GM19025 (cell line): ENCODE results near the gene SPOCK1.

ENCODE experiments used
- ATAC-seq: cut with Tn5 transposase; IDR thresholded peaks from one replicate; pipeline ENCODE4 v1.9.1; 2021; ENCODE audit warnings: mild to moderate bottlenecking, low read depth, moderate library complexity; ENCODE audit not compliant: unreplicated experiment

The SPOCK1 gene

DNA sequence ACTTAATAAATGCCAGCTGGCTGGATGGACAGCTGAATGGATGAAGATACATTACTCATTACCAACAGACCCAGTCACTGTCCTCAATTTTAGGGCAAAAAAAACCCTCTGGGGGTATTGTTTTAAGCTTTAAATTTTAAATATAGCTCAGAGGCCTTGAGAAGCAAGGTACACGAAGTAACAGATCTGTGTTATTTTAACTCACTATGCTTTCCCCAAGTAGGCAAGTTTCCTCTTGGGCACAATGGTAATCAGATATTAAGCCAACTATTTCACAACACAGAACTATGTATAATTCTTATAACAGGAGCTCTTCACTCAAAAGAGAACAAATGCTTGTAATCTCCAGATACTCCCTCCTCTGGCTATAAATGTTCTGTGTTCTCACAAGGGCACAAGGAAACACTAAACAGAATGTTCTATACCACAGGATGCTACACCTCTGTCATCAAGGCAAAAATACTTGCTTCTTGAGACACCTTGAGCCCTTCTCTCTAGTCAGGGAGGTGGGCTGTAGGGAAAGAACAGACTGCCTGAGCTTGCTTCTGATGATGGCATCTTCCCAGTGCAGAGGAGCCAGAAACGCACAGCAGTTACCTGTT is 443.8 kb downstream of the SPOCK1 start:
- ATAC-seq = no peak

DNA sequence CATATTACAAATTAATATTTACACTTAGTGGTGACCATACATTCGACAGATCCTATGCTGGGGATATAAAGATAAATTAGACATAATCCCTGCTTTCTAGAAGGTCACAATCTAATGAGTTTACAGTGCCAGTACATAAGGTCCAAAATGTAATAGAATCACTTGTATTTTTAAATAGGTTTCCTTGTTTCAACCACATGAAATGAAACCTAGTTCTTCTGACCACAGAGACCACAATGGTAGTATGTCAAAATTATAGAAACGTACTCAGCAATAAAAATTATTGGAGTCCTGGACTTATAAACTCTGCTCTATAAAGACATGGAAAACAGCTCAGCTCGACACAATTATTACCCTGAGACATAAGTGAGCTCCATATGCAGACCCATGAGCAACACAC is 444.3 kb downstream of the SPOCK1 start:
- no peak for ATAC-seq

DNA sequence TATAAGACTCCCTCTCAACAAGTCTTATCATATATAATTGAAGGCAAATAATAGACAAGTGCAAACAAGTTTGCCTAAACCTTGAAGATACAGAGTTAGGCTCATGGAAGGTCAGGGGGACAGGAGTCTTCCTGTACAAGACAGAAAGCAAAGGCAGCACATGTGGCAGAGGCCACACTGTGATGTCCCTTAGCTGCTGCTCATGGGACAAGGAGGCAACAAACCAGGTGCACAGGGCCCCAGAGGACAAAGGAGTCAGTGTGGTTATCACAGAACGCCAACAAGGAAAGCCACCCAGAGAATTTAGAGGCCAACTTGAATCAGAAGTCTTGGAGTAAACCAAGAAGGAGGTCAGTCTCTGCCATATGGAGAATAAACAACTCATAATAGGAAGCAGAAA is 444.8 kb downstream of the SPOCK1 start:
- ATAC-seq = no peak

DNA sequence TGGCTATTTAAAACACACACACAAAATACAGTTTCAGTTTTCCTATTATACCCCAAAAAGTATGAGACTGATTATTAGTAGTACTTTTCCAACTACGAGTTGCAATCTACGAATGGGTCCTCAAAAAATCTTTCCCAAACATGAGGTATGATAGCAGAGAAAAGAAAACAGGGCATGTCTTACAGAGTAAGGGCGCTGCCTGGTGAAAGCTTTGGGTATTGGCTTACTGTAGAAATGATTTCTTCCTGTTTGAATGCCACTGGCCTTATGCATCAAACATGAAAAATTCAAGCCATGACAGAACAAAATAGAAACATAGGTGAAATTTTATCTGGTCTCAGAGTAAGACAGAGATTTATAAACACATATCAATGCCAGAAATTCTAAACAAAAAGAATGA is 448.0 kb downstream of the SPOCK1 start:
- no peak for ATAC-seq

DNA sequence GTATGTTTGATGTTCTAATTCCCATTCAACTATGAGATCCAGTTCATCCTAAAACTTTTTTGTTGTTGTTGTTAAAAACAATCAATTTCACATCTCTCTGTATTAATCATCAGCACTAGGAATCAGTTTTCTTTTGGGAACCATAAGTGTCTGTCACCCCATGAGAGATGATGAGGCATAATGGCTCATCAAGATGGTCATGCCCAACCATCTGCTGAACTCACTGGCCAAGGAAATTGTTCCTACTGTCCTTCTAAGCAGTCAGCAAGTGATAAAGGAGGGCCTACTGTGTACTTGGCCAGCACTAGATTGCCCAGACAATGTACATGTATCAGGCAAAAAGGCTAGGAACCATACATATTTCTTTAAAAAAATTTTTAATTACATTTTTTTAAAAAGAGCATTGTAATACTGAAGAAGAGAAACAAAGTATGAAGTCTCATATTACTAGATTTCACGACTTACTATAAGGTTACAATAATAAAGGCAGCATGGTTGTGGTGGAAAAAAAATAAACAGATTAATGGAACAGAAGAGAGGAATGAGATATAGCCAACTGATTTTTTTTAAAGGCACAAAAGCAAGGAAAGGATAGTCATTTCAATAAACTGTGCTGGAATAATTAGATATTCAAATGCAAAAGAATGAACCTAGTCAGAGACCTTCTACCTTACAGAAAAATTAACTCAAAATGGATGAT is 458.3 kb downstream of the SPOCK1 start:
- ATAC-seq = no peak

DNA sequence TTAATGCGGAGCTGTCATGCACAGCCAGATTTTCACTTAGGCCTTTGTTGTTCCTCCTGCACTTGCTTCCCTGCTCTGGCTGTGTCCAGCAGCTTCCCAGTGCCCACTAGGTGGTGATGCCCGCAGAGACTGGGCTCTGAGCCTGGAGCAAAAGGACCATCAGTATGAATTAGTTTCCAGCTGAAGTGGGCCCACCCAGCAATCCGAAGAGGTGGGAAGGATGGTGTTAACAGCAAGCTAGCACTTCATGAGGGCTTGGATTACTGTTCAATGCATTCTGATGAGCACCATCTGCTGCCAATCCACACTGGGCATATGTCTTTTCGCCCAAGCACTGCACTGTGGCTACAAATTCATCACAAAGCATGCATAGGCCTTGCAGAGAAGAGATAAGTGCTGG is 459.1 kb downstream of the SPOCK1 start:
- no peak for ATAC-seq

DNA sequence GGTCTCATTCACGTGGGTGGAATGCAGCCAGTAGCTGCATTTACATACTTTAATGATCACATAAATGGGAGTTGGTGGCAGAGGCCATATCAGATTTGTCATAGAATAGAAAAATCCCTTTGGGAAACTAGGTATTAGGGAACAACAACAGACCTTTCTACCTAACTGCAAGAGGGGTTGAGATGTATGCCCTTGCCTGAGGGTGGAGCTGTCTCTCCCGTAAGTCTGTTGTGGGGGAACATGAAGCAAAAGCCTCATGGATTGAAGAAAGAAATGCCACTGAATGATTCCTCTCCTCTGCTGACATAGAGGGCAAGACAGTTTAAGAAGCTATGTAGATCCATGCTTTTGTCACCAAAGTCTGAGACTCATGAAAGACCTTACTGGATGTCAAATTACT is 461.3 kb downstream of the SPOCK1 start:
- no peak for ATAC-seq

DNA sequence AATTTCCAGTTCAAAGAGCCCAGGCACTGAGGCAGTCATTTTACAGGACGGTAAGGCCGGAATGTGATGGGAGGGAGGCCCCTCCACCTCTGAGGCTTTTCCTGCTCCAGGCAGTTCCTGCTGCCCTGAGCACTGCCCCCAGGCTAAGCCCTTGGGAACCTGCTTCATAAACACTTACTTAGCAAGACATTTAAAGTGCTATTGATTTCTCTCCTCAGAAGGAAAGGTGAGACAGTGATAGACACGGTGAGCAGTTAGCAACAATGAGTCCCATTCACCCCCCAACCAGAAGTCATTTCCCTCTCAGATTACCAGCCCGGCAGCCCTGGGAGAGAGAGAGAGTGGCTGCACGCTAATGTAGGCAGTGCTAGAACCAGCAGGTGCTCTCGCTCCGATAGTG is 462.5 kb downstream of the SPOCK1 start:
- no peak for ATAC-seq

DNA sequence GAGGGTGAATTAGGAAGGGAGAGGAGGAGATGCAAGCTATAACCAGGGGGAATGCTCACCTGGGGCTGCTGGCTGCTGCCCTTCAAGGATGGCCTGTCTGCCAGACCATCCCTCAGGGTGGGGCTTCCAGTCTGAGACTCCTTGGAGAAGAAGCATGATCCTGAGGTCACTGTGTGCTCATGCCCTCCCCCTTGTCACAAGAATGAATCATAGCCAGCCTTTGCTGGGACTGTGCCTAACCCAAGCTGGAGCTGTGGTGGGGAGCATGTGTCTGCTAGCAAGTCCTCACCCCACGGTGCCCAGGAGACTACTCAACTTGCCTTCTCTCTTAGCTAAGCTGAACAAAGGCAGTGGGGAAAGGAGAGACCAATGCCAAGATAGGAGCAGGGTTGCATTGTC is 463.6 kb downstream of the SPOCK1 start:
- ATAC-seq = no peak

DNA sequence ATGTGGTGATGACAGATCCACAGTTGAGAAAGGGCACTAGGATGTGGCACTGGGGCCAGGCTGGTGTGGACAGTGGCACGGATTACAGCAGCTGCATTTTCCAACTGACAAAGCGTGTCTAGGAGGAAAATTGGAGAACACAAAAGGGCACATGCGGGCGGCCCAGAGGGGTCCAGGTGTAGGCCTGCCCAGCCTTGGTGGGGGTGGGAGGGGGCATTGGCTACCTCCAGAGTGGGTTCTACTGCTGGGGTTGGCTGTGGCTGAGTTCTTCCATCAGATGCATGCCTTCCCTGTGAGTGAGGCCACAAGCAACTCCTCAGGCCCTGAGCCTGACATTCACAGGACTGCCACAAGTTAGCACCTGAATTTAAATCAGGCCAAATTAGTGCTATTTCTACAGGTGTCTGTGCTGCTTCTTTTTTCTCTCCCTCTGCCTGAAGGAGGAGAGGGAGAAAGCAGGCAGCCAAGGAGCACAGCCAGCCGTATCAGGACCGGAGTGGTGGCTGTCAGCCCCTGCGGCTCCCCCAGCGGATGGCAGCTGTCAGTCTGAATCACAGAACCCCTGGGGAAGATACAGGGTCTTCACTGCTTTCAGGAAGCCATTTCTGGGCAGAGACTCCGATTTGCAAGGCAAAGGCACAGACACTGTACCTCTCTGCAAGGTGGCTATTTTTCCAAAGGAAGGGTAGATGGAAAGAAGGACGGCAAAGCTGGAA is 464.2 kb downstream of the SPOCK1 start:
- no peak for ATAC-seq

DNA sequence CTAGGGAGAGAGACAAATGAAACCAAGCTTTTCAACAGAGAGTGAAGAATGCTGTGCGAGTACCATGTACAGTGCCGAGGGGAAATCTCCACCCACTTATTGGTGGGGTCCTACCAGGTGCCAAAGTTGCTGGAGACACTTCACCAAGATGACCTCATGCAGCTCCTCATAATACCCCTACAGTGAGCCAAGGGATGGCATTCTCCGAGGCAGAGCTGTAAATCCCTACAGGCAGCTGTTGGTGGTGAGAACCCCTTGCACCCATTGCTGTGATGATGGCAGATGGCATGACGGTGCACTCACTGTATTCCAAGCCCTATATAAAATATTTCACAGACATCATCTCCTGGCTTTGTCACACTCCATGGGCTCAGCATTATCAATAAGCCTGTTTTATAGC is 464.9 kb downstream of the SPOCK1 start:
- ATAC-seq = no peak

DNA sequence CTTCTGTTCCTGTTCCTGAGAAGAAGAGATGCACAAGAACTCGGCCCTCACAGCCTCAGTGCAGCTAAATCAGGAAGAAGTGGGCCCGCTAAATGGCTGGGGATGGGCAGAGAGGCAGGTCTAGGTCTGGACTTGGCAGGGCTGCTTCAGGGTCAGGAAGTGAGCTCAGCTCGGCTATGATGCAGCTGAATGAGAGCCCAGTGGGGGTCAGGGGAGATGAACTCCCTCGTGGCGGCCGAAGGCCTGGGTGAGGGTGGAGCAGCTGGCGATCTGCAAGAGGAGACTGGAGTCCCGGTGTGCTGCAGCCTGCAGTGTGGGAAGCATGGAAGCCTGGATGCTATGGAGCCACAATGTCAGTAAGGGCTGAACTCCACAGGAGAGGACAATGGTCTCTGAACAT is 466.2 kb downstream of the SPOCK1 start:
- no peak for ATAC-seq

DNA sequence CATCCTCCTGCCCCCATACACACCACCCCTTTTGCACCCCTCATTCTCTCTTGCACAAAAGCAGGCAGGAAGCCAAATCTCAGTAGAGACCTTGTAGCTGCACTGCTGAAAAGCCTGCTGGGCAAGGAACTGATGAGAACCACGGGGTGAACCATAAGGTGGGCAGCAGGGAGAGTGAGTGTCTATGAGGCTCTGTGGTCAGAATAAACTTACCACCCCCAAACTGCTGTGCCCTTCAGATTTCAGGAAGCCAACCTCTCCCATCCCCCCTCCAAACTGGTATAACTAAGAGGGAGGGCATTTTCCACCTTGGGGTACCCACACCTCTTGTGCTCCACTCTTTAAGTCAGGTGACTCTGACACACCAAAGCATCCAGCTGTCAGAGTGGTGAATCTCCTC is 471.4 kb downstream of the SPOCK1 start:
- ATAC-seq = no peak

DNA sequence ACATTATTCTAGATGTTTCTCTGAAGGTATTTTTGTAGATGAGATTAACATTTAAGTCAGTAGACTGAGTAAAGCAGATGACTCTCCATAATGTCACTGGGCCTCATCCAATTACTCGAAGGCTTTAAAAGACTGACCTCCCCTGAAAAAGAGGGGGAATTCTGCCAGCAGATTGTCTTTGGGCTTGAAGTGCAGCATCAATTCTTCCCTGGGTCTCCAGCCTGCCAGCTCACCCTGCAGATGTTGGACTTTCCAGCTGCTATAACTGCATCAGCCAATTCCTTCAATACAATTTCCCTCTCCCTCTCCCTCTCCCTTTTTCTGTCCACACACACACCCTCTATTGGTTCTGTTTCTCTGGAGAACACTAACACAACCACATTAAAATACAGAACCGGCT is 472.8 kb downstream of the SPOCK1 start:
- no peak for ATAC-seq

DNA sequence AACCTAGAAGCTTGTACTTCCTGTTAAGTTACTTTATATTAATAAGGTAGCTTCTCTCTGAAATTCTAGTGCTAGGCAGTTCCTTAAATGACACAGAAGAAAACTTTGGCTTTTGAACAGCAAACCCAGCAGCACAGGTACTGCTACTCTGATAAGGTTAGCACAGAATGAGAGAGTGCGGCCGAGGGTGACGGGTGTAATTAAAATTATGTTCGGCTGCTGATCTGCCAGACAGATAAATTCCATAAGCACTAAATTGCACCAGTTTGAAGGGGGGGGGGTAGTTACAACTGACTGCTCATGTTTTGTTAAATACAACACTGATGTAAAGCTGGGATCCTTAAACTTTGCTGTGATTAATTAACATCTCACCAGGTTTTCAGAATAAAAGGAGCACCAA is 475.1 kb downstream of the SPOCK1 start:
- ATAC-seq = no peak

DNA sequence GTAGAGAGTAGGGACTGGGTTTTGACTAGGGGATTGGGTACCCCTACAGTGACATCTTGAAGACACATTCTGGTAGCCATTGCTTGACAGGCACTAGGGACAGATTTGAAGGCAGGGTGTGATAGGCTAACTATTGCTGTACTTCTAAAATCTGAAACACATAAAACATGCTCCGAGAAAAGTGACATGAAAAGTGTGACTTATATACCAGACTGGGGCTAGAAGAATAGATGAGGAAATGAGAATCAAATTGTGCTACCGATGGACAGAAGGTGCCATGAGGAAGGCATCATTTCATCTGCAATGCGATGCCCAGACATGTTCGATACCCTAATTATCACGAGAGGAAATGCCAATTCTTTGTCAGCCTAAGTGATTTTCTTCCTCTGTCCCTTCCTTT is 475.8 kb downstream of the SPOCK1 start:
- ATAC-seq = no peak

DNA sequence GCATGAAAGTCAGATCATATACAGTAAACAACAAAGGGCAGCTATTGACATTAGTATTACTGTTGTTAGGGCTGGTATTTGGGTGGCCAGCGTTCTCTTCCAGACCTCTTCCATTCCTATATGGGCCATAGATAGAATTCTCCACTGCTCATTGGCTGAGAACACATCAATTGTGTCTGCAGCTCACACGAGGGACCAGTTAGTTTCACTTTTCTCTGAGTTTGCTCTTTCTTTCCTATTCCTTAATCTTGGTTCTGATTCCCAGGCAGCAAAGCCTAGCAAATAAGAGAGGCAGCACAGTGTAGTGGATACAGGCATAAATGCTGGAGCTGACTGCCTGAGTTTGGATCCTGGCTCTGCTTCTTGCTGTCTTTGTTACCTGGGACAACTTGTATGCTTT is 476.4 kb downstream of the SPOCK1 start:
- no peak for ATAC-seq

DNA sequence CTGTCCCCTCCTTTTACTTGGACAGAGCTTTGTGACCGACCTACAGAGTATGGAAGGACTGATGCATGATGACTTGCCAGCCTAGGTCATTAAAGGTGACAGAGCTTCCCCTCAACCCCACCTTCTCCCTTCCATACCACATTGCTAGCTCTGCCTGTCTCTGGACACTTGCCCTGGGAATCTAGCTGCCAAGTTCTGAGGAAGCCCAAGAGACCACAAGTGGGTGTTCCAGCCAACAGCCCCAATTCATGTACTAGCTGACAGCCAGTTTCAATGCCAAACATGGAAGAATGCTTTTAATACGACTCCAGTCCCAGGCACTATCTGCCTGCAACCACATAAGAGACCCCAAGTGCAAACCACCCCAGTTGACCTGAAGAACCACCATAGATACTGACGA is 477.1 kb downstream of the SPOCK1 start:
- no peak for ATAC-seq

DNA sequence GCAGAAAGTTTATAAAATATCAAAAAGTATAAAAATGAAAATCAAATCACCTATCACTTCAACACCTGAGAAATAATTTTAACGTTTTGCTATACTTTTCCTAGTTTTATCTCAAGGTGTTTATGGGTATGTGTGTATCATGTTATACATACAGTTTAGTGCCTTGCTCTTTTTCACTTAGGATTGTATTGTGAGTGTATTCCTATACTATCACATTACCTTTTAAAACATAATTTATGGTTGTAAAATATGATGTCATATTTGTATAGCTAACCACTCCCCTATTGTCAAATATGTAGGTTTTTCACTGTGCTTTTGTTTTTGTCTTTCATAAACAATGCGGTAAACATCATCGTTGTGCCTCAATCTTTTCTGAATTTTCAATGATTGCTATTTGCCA is 479.9 kb downstream of the SPOCK1 start:
- no peak for ATAC-seq

DNA sequence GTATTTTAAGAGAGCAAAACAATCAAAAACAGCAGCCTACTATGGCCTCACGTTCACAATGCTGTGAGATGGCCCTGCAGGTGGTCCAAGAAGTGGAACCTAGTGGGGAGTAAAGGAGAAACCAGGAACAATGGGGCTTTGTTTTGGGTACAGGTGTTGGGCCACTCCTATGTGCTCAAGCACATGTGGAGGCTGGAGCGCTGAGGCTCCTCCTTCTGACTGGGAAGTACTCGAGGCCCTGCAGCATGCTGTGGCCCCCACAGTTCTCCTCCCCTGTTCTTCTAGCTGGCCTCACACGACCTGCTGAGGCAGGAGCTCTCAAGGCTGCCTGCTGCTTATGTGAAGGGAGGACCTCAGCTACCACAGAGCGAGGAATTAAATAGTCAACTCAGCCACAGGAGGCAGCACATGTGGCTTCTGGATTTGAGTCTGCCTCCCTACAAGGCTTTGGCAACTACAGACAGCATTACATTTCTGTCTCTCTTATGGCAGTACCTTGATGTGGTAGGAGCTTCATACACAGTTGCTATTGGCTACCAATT is 482.3 kb downstream of the SPOCK1 start:
- no peak for ATAC-seq

DNA sequence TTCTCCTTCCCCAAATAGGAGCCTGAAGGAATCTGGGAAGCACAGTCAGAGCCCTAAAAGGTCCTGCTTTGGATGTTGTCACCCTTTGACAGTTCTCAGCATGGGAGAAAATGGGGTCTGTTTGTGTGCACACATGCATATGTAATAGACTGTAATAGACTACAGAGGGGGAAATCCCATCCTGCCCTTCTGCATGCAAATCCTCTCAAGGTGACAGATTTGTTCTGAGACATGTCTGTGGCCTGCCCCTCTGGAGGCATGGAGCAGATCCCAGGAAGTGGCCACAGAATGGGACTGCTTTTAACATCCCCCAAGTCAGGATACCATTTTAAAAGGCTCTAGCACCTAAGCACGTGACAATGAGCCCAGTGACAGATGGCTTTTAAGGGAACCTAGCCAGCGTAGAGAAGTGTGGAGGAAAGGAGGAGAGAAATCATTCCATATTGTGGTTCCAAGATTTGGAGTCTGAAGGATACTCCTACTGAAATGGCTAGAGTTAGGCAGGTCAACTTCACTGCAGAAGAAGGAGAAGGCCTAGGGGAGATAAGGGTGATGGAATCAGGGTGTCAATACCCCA is 483.5 kb downstream of the SPOCK1 start:
- peak; percentile 72 for ATAC-seq
